HG03432 (cell line): ENCODE data around the gene HOXB7.

ENCODE experiments used
- ATAC-seq: cut with Tn5 transposase; IDR thresholded peaks from one replicate; pipeline ENCODE4 v1.9.1; 2021; ENCODE audit warnings: mild to moderate bottlenecking, moderate library complexity; ENCODE audit not compliant: unreplicated experiment

HOXB7 gene

DNA sequence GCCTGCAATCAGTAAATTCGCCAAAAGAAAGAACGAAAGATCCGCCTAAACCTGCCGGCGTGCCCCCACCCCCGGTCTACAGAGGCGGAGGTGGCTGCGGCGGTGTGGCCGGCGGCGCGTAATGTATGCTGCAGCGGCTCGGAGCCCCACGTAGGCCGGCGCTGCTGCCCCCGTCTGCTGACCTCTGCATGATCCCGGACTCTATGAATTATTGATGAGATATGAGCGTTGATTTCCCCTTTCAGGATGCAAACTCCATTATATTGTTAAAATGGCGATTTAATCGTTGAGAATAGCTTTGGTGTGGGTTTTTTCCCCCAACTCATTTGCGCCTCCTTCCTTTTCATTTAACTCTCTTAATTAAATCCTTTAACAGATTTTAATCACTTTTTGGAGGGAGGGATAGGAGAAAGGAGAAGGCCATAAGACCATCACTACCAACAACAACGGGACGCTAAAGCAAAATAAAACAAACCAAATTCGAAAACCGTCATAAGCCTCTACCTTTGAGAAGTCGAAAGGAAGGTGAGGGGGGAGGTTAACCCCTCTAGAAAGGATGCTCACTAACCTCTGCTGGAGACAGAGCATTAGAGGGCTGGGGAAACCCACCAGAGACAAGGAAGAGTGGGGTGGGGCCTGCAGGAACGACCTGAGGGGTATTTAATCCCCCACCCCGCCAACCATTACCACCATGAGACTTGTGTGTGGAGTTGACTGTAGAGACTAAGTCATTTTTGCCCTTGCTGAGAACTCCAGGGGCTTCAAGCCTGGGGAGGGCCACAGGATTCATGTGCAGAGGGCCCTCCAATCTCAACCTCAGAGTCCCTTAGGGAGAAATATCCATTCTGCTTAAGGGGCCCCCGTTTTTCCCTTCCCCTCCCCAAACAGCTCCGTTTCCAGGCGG, 24.2 kb downstream of the HOXB7 start:
- ATAC-seq = no peak

DNA sequence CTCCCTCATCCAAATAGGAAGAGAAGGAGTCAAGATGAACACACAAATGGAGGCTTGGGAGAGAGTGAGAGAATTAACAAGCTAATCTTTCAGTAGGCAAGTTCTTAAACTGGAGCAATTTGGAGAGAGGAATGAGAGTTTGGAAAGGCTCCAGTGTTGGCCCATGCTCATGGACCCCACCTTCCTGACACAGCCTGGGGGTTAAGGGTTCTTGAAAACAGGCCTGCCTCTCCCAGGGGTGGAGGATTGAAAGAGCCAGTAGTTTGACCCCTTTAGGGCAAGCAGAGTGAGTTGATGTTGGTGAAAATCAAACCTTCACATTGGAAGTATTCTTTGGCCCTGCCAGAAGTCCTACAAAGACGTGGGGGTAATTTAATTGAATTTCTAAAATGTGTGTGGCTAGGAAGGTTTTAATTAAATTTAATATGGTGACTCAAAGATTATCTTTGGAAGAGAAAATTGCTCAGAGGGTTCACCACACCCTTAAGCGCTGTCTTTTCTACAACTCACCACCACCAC, 26.5 kb downstream of the HOXB7 start:
- ATAC-seq = no peak

DNA sequence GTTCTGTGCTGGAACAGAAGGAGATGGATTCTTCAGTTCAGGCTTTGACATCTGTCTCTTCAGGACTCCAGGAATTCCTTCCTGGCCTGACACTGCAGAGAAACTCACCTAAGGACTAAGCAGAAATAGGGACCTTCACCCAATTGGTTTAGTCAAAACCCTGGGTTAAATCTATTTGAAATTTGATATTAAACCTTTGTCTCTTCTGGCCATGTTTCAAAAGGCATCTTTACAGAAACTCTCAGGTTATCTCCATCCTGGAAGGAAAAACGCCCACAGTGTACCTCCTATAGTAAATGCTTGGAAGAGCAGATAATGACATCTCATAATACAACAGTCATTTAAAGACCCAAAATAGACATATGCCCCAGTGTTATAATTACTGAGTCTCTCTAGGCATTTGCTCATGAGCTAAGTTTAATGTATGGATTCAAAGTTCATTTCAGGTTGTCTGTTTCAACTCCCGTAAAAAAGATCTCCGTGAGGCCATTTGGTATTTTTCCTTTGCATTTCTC, 27.1 kb downstream of the HOXB7 start:
- no peak for ATAC-seq

DNA sequence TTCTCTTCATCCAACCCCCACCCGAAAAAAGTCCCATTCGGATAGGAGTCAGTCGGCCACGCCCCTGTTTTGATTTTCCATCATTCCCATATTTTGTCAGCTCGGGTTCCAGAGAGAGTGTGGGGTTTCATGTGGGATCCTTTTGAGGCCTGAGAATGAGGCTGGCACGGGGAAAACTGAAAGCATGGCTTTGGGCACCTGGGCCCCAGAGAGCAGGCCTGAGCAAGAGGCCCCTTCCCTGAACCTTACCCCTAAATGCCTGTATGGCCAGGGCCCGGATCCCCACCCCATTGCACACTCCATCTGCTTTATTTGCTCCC, 28.1 kb downstream of the HOXB7 start:
- ATAC-seq = no peak

DNA sequence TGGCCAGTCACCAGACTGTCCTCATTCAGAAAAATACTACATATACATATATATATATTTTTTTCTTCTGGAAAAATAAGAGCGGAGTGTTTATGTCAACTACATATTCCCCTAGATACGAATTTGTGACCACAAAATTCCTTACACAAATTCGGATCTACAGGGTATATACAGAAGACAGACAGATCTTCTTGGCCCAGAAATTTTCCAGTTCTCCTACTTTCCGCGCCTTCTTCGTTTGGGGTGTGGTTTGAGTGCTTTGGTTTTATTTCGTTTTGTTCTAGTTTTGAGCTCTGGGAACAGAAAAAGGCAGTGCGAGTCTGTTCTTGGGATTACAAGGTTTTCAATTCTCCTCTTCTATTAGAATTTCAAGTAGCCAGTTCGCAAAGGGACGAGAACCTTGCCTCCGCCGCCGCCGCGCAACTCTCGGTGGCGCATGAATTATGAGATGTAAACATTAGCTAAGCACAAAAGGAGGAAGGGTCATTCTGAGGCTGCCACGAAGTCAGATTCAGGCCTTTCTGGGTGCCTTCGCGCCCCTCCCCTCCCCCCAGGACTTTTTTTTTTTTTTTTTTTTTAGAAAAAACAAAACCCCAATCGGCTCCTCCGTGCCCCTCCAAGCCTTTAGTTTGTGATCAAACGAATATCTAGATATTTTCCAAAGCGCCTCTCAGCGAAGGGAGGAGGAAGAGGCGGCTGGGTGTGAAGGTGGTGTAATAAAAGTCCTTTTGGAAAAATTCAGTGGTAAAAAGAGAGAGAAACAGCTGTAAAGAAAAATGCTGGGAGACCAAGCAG, 30.9 kb downstream of the HOXB7 start:
- ATAC-seq = no peak

DNA sequence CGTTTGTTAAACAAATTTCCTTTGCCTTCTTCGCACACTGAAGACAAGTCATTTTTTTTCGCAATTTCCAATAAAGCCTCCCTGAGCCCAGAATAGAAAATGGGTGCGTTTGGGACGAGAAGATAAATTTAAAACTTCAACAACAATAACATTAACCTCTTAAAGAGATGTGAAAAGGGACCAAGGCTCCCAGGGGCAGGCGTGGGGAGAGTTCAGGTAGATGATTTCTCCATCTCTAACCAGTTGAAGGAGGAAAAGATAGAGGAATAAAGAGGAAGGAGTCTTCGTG, 31.4 kb downstream of the HOXB7 start:
- no peak for ATAC-seq

DNA sequence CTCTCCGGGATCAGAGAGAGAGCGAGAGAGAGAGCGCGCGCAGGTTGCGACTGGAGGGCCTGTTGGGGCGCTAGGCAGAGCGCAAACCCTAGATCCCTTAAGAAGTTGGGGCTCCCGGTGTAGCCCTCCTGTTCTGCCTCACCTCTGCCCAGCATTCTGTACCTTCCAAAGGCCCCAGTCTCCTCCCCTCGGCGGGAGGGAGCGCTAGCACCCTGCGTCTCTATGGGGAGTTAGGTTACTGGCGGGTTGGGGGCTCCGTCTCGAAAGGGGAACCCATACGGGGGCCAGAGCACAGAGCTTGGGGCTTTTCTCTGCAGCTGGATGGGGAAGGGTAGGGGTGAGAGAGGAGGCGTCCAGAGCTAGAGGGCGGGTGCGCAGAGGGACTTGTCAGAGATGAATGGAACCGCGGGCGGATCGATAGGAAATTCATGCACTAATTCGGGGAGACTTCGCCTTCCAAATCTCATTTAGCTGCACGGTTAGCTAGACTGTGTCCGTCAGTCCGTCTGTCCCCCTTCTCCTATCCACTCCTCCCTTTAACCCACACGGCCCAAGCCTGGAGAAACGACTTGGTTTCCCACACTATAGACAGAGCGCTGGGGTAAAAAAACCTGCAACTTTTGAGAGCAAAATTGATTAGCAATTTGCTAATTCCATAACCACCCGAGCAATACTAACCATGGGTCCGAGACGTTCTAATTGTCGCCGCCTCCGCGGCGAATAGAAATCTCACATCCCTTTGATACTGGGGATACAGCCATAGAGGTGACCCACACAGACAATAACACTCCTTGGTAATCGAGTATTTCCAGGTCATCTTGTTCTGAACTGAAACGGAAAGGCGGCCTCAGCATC, 32.0 kb downstream of the HOXB7 start:
- peak; percentile 34 for ATAC-seq

DNA sequence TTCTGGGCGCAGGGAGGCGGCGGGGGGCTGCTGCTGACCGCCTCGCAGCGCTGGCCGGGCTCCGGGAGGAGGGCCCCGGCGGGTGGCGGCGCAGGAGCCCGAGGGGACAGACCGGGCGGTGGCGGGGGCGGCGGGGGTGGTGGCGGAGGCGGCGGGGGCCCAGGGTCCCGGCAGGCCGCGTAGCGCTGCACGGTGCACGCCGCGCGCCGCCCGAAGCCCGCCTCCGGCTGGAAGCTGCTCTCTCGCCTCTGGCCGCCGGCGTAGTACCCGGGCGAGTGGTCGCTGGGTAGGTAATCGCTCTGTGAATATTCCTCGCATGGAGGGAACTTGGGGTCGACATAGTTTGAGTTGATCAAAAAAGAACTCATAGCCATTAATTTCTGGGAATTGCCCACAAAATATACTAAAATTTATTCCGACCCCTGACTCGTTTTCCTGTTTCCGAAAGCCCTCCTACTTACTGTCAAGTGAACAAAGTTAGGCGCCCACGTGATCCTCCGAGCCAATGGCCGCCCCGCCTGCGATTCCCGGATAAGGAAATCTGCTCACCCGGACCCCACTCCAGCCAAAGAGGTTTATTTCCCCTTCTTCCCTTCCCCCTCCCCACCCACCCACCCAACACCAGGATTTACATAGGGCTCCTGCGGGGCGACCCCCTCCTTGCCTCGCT, 32.7 kb downstream of the HOXB7 start, which contains the start of gene HOXB4:
TSS of gene HOXB4 (minus strand) at position 405 of the 670 bp plus-strand sequence. CDS start at position 374, 31 bp downstream.
- peak; percentile 42 for ATAC-seq

DNA sequence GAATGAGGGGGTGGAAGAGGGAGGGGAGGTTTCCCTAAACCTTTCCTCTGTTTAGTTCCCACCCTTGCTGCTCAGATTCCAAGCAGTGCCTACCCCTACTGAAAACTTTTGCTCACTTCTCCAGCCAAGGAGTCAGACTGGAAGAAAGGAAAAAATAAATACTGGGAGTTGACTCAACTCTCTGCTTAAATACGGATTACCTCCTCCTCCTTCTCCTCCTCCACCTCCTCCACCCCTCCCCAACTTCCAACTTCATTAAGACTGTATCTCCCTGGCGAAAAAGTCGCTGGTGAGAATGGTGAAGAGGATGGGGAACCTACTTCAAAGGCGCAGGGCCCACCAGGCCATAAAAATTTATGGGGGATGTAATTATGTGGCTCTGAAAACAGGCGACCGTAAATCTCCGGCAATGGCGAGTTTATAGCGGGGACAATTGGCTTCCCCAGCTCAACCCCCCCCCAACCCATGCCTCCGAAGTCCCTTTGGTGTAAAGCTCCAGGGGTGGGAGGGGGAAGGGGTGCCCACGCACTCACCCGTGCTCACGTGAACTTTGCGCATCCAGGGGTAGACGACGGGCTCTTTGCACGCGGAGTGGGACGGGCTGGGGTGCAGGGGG, 33.4 kb downstream of the HOXB7 start:
- ATAC-seq = no peak

DNA sequence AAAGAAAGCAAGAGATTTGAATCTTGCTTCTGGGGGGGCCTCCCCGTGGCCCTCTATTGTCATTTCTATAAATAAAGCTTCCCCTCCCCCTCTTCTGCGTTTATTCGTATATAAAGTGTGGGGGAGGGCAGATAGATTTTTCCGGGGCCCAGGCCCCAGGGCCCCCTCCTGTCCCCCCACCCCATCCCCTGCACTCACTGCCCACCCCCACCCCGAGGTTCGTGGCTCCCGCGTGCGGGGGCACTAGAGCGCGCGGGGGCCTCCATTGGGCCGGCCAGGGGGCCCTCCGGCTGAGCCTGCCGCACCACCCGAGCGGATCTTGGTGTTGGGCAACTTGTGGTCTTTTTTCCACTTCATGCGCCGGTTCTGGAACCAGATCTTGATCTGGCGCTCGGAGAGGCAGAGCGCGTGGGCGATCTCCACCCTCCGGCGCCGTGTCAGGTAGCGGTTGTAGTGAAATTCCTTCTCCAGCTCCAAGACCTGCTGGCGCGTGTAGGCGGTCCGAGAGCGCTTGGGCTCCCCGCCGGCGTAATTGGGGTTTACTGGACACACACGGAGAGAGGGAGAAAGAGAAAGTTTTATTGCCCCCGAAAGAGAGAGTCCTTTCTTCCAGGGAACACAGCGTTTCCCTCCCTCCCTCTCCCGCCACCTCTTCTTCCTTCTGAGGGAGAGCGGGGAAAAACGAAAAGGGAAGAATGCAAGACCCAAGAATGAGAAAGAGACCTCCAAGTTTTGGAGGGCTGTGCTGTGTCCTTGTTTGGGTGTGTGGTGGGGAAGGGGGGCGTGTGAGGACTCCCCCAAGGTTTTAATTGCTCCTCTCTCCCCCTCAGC, 34.1 kb downstream of the HOXB7 start:
- no peak for ATAC-seq

DNA sequence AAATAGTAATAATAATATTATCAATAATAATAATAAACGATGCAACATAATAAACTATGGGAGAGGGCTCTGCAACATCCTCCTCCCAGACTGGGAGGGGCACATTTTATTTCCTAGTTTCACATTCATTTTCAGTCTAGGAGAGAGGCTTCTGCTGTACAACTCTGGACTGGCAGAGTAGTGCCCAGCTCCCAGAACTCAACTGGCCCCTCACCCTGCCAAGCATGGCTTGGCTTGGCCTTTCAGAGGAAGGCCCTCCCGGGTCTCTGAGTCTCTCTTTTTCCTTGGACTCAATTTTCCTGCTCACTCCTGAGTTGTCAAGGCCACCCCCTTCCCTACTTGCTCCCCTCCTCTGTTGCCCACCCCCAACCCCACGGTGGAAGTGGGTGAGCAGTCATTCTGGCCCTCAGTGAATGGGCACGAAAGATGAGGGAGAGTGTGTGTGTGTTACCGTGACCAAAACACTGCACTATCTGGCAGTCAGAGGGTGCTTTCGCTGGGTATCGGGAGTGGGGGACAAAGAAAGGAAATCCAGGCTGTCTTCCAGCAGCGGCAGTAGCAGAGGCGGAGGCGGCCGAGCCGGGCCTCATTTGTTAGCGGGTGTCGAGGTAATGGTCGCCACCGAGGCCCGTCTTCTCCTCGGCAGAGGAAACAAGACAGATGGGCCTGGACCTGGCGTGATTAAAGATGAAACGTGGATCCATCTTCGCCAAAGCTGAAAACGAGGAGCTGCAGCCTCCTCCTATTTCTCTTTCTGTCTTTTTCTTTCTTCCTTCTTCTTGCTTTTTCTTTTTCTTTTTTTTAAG, 34.9 kb downstream of the HOXB7 start:
- no peak for ATAC-seq

DNA sequence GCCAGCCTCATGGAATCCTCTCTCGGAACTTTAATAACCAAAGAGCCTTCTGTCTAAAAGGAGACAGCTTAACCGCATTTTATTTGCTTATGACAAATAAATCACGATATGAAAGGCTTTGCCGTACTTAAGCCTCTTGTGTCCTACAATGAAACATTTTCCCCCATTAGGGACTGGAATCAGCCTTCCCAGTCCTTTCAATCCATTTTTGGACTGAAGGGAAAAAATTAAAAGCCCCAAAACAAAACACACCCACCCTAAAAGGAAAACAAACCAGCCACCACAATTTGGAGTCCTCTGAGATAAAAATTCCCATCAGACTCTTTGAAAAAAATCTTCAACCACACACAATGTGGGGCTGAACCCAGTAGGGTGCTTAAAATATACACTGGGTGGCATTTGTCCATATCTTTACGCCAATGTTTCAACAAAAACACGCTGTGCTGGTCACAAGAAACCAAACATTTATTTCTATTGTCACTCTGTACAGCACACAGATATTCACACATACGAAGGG, 35.7 kb downstream of the HOXB7 start:
- no peak for ATAC-seq

DNA sequence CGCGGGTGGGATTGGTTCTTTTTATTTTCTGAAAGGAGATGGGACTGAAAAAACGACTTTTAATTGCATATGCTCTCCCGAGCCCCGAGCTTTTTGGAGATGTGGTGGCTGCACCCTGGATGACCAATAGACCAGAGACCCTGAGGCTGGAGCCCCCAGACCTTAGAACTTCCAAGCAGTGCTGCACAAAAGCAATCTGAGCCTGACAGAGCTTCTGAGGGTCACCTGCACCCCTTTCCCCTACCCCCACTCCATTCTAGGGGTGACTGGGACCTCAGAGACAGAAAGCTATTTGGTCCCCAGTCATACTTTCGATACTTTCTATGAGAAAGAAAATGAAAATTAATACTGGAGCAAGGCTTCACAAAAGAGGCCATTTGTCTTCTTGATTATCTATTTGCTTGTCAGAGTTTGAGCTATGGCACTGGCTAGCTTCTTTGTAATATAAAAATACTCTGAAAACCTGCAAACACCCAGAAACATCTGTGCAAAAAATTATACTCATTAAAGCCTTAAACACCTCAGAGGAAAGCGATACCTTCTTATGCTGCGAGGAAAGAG, 36.2 kb downstream of the HOXB7 start:
- ATAC-seq = no peak

DNA sequence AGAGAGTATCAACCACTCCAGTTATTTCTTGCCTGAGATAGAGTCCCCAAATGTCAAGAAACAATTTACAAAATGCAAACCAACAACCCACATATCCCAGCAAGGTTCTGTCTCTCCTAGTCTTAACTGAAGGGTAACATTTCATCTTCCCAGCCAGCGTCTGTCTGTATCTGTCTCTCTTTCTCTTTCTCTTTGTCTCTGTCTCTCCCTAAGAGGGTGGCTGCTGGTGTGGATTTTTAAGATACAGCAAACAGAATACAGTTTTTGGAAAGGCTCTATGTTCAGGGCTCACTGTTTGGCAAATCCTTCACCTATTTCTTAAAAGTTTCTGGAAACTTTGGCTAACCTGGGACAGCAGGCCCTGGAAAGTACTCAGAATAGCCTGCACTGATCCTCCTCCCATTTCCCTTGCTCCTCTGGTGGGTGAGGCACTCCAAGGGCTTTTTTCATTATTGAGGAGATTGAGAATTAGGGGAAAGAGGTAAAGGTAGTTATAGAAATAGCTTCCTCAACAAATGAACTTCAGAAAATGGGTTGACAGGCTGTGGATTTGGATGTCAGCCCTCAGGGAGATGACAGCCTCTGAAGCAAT, 38.9 kb downstream of the HOXB7 start:
- ATAC-seq = no peak

DNA sequence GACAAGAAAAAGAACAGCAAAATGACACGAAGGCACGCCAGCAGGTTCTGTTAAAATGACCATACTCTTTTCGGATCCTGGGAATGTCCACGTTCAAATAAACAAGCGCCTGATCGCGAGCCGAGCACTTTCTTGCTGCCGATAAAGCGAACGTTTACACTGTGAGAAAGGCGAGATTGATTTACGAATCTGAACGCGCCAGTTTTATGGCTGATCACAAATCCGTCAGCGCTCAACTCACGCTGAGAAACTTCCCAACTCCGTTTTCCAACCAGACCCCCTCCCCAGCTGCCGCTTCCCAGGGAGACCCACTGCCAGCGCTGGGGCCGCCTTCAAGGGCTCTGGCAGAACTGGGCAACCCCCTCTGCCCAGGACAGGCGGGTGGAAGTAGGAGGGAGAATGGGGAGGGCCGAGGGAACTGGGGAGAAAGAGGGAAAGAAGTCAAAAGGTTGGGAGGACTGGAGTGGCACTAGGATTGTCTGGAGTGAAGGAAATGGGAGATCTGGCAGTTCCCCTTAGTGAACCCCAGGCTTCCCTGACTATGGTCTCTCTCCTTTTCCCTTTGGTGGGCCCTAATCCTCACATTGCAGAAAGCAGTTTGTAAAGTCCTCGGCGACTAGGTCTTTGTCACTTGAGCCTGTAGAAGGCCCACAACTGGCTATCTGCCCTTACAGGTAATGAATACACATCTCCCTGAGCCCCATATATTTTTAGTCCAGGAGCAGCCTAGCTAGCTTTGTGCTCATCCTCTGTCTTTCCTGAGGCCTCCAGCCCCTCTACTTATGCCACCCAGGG, 39.6 kb downstream of the HOXB7 start:
- no peak for ATAC-seq

DNA sequence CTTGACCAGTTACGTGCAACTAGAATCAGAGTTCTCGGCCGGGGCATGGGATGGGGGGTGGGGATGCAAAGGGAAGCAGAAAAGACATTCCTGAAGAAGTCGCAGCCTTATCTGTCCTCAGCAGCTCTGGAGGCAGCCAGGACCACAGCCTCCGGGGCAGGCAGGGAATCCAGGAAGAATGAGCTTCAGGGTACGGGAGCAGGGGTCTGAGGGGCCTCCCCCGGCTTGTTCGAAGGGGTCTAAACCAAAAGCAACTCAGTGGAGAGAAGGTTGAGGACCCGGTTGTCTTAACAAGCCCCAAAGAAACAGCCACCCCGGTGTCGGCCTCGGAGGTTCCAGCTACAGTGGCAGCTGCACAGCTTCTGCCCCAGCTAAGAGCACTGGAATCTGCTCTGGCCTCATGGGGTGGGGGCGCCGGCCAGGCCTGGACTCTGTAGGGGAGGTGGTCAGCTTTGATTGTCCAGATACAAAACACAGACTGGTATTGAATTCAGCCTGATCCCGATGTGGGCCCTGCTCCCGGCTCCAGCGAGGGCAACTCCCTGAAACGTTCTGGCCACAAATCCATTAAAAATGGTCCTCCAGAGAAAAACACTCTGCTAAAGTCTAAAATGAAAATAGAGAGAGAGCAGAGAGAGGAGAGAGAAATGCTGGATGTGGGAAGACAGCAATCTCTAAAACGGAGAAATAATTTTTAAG, 40.3 kb downstream of the HOXB7 start:
- ATAC-seq = no peak
